NT2/D1 (cell line): ENCODE data around the gene UMAD1.

ENCODE experiments used
- DNase-seq: peaks from one replicate; pipeline ENCODE4 v3.0.0-alpha.2; 2011; ENCODE audit warnings: low read depth, low spot score
- H3K27me3 ChIP-seq: 2 replicates; pipeline ENCODE4 v1.6.0; 2011; ENCODE audit warnings: mild to moderate bottlenecking; ENCODE audit not compliant: insufficient read length, insufficient read depth
- H3K36me3 ChIP-seq: 2 replicates; pipeline ENCODE4 v1.6.1; 2011; ENCODE audit warnings: mild to moderate bottlenecking, low read length, mixed read lengths; ENCODE audit not compliant: insufficient read depth, insufficient read length
- H3K4me1 ChIP-seq: 2 replicates; pipeline ENCODE4 v1.5.1; 2011; ENCODE audit not compliant: insufficient read depth, insufficient read length
- H3K4me3 ChIP-seq: 2 replicates; pipeline ENCODE4 v1.5.1; 2011; ENCODE audit warnings: low read depth; ENCODE audit not compliant: insufficient read length
- H3K9ac ChIP-seq: 2 replicates; pipeline ENCODE4 v1.6.0; 2011; ENCODE audit warnings: low read depth; ENCODE audit not compliant: insufficient read length
- H3K9me3 ChIP-seq: 2 replicates; pipeline ENCODE4 v1.5.1; 2011; ENCODE audit warnings: mild to moderate bottlenecking, low read length; ENCODE audit not compliant: insufficient read depth
- SUZ12 ChIP-seq: IDR thresholded peaks from 2 replicates; pipeline ENCODE4 v1.6.1; 2011; ENCODE audit not compliant: insufficient read length, insufficient read depth; ENCODE audit errors: extremely low read depth
- YY1 ChIP-seq: IDR thresholded peaks from 2 replicates; pipeline ENCODE4 v1.6.1; 2011; ENCODE audit not compliant: insufficient read length, insufficient read depth
- ZNF274 ChIP-seq: IDR thresholded peaks from 2 replicates; pipeline ENCODE4 v1.6.1; 2011; ENCODE audit warnings: mild to moderate bottlenecking, low read depth, low read length

Gene UMAD1

GRCh38 chr7:7884855-7885254, 244.3 kb downstream of the UMAD1 start:
- Histone ChIP-seq H3K9me3 (no peaks in the 10 kb centered on the region), H3K36me3 (no peaks in the 10 kb centered on the region), H3K27me3 (no peaks in the 10 kb centered on the region), H3K4me1 (no peaks in the 10 kb centered on the region), H3K9ac (no peak overlapping the region), H3K4me3 (no peak overlapping the region)
- TF ChIP-seq YY1 = no peak
- no peak for TF ChIP-seq ZNF274
- no peak for TF ChIP-seq SUZ12
- DNase-seq = no peak

- H3K4me1 ChIP-seq = no peaks in the 10 kb centered on the region
- H3K4me3 ChIP-seq = no peak overlapping the region
- H3K9ac ChIP-seq = no peak overlapping the region
- no peak for DNase-seq
- TF ChIP-seq SUZ12 (no peak), YY1 (no peak), ZNF274 (no peak)
- H3K27me3 ChIP-seq = no peaks in the 10 kb centered on the region
- H3K9me3 ChIP-seq = no peaks in the 10 kb centered on the region
- H3K36me3 ChIP-seq = no peaks in the 10 kb centered on the region
These were observed 249.4 kb downstream of the UMAD1 start for GRCh38 chr7:7889791-7890568.

- no peaks in the 10 kb centered on the region for H3K9me3 ChIP-seq
- no peaks in the 10 kb centered on the region for H3K27me3 ChIP-seq
- no peaks in the 10 kb centered on the region for H3K4me1 ChIP-seq
- H3K36me3 ChIP-seq = no peaks in the 10 kb centered on the region
- H3K4me3 ChIP-seq = no peak overlapping the region
- no peak overlapping the region for H3K9ac ChIP-seq
- TF ChIP-seq ZNF274 = no peak
- TF ChIP-seq YY1 = no peak
- TF ChIP-seq SUZ12 = no peak
- DNase-seq = no peak
These were observed 254.6 kb downstream of the UMAD1 start for GRCh38 chr7:7895004-7895650.

GRCh38 chr7:7895754-7896153, 255.2 kb downstream of the UMAD1 start:
- Histone ChIP-seq H3K27me3 (no peaks in the 10 kb centered on the region), H3K4me3 (no peak overlapping the region), H3K9ac (no peak overlapping the region), H3K4me1 (no peaks in the 10 kb centered on the region), H3K36me3 (no peaks in the 10 kb centered on the region), H3K9me3 (no peaks in the 10 kb centered on the region)
- TF ChIP-seq ZNF274 (no peak), YY1 (no peak), SUZ12 (no peak)
- no peak for DNase-seq

GRCh38 chr7:7897509-7897908, 257.0 kb downstream of the UMAD1 start:
- Histone ChIP-seq H3K9me3 (no peaks in the 10 kb centered on the region), H3K27me3 (no peaks in the 10 kb centered on the region), H3K4me3 (no peak overlapping the region), H3K9ac (no peak overlapping the region), H3K36me3 (no peaks in the 10 kb centered on the region), H3K4me1 (no peaks in the 10 kb centered on the region)
- no peak for TF ChIP-seq ZNF274
- no peak for TF ChIP-seq YY1
- no peak for TF ChIP-seq SUZ12
- DNase-seq = no peak

- no peak for TF ChIP-seq YY1
- no peak for TF ChIP-seq SUZ12
- no peak for TF ChIP-seq ZNF274
- DNase-seq = no peak
- no peak overlapping the region for H3K9ac ChIP-seq
- no peak overlapping the region for H3K4me3 ChIP-seq
- no peaks in the 10 kb centered on the region for H3K9me3 ChIP-seq
- no peaks in the 10 kb centered on the region for H3K27me3 ChIP-seq
- H3K36me3 ChIP-seq = no peaks in the 10 kb centered on the region
- no peaks in the 10 kb centered on the region for H3K4me1 ChIP-seq
These were observed 257.5 kb downstream of the UMAD1 start for GRCh38 chr7:7897949-7898515.

GRCh38 chr7:7902845-7903244, 262.3 kb downstream of the UMAD1 start:
- Histone ChIP-seq H3K4me3 (no peak overlapping the region), H3K36me3 (no peaks in the 10 kb centered on the region), H3K9ac (no peak overlapping the region), H3K9me3 (peaks cover 7% of the 10 kb centered on the region), H3K4me1 (no peaks in the 10 kb centered on the region), H3K27me3 (no peaks in the 10 kb centered on the region)
- DNase-seq = no peak
- TF ChIP-seq SUZ12 (no peak), YY1 (no peak), ZNF274 (no peak)
